Suprapubic skin (tissue), 4 donors: ENCODE data around the gene PCBP3. TPM values are rescaled to one million over a fixed set of nuclear protein-coding genes. Genes with fewer than 3 reads are reported as not detected.
"Not testable (repeated sequence)": the region's sequence is repeated elsewhere in the genome, so short reads cannot be mapped to it uniquely, and the experiment has no call there.

ENCODE experiments used
- DNase-seq, 2 donors: peaks; one replicate each; pipeline ENCODE4 v3.0.0-alpha.2; 2019; ENCODE audit warnings: low spot score in 2 of 2
- H3K27ac ChIP-seq: fragments of 200-600 bp; sonication (generic); one replicate; pipeline ENCODE4 v1.5.1; 2019
- H3K27me3 ChIP-seq: fragments of 200-600 bp; sonication (generic); one replicate; pipeline ENCODE4 v1.5.1; 2019
- H3K36me3 ChIP-seq: fragments of 200-600 bp; sonication (generic); one replicate; pipeline ENCODE4 v1.5.1; 2019
- H3K4me1 ChIP-seq: fragments of 200-600 bp; sonication (generic); one replicate; pipeline ENCODE4 v1.5.1; 2019
- H3K4me3 ChIP-seq: fragments of 200-600 bp; sonication (generic); one replicate; pipeline ENCODE4 v1.5.1; 2019; ENCODE audit warnings: mild to moderate bottlenecking
- H3K9me3 ChIP-seq: fragments of 200-600 bp; sonication (generic); one replicate; pipeline ENCODE4 v1.5.1; 2019
- EP300 ChIP-seq: sonication (generic); formaldehyde crosslinking; IDR thresholded peaks from one replicate; pipeline ENCODE4 v1.6.1; 2017; ENCODE audit warnings: antibody characterized with exemption
- POLR2A ChIP-seq, 2 donors: fragments of 450-650 bp; IDR thresholded peaks; one replicate each; pipeline ENCODE4 v1.6.1; 2017; ENCODE audit warnings: antibody characterized with exemption in 2 of 2, mild to moderate bottlenecking in 2 of 2, moderate library complexity in 2 of 2
- POLR2AphosphoS5 ChIP-seq, 3 donors: sonication (generic); formaldehyde crosslinking; IDR thresholded peaks; one replicate each; pipeline ENCODE4 v1.6.1; 2017; ENCODE audit warnings: antibody characterized with exemption in 3 of 3
- WGBS: methylation state at CpG from one replicate; pipeline ENCODE4 v1.1.5; 2018; 5-methylcytosine and 5-hydroxymethylcytosine counted together
- total RNA-seq, 4 donors: library from RNA; depleted of rRNA; stranded (reverse); fragments of >200 nt; gene quantifications; one replicate each; pipeline ENCODE4 v1.1.0, GENCODE V29; 2016
- TF ChIP-seq, protein P1 (sequence below), 2 donors: fragments of 200-600 bp in 1 of 2; fragments of 450-650 bp in 1 of 2; sonication (generic) in 1 of 2; IDR thresholded peaks; one replicate each; pipeline ENCODE4 v1.5.1; 2016 to 2019; ENCODE audit warnings: antibody characterized with exemption in 2 of 2, mild to moderate bottlenecking in 1 of 2, moderate library complexity in 1 of 2

Gene PCBP3
- total RNA-seq, 4 donors from 2014 or later: 0.97 to 7.3 (median 2.7) TPM

- Histone ChIP-seq H3K9me3 (no peaks in the 10 kb centered on the region), H3K4me3 (no peak overlapping the region), H3K36me3 (no peaks in the 10 kb centered on the region), H3K4me1 (no peaks in the 10 kb centered on the region), H3K27ac (no peak overlapping the region), H3K27me3 (no peaks in the 10 kb centered on the region)
- no peak for DNase-seq
- TF ChIP-seq, protein P1, sequence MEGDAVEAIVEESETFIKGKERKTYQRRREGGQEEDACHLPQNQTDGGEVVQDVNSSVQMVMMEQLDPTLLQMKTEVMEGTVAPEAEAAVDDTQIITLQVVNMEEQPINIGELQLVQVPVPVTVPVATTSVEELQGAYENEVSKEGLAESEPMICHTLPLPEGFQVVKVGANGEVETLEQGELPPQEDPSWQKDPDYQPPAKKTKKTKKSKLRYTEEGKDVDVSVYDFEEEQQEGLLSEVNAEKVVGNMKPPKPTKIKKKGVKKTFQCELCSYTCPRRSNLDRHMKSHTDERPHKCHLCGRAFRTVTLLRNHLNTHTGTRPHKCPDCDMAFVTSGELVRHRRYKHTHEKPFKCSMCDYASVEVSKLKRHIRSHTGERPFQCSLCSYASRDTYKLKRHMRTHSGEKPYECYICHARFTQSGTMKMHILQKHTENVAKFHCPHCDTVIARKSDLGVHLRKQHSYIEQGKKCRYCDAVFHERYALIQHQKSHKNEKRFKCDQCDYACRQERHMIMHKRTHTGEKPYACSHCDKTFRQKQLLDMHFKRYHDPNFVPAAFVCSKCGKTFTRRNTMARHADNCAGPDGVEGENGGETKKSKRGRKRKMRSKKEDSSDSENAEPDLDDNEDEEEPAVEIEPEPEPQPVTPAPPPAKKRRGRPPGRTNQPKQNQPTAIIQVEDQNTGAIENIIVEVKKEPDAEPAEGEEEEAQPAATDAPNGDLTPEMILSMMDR (IDR thresholded peaks at IDR 0.05): no peak
- TF ChIP-seq POLR2AphosphoS5 (IDR thresholded peaks at IDR 0.05) (no peak), POLR2A (IDR thresholded peaks at IDR 0.05) (no peak), EP300 (no peak)
- 82% methylated on average over 6 of the region's 6 CpGs for WGBS
These were observed 70.1 kb downstream of the PCBP3 start for GRCh38 chr21:45713613-45714012.

- H3K4me3 ChIP-seq: no peak overlapping the region
- TF ChIP-seq, protein P1 (IDR thresholded peaks at IDR 0.05): no peak
- no peak for TF ChIP-seq POLR2AphosphoS5 (IDR thresholded peaks at IDR 0.05)
- no peak for TF ChIP-seq EP300
- no peak for TF ChIP-seq POLR2A (IDR thresholded peaks at IDR 0.05)
- peaks cover 5% of the 10 kb centered on the region for H3K27me3 ChIP-seq
These were observed 71.9 kb downstream of the PCBP3 start for GRCh38 chr21:45715441-45715840.

GRCh38 chr21:45718413-45718812 is 74.9 kb downstream of the PCBP3 start:
- no peak for DNase-seq
- Histone ChIP-seq H3K9me3 (no peaks in the 10 kb centered on the region), H3K27me3 (peaks cover 10% of the 10 kb centered on the region), H3K27ac (no peak overlapping the region), H3K36me3 (no peaks in the 10 kb centered on the region), H3K4me3 (no peak overlapping the region), H3K4me1 (no peaks in the 10 kb centered on the region)
- WGBS: 88% methylated on average over 5 of the region's 5 CpGs
- TF ChIP-seq POLR2AphosphoS5 (IDR thresholded peaks at IDR 0.05): no peak
- TF ChIP-seq EP300: no peak
- TF ChIP-seq, protein P1 (IDR thresholded peaks at IDR 0.05): no peak
- no peak for TF ChIP-seq POLR2A (IDR thresholded peaks at IDR 0.05)

More at GRCh38 chr21:45715441-45715840, 71.9 kb downstream of the PCBP3 start:
- DNase-seq: no peak
- WGBS: 60% methylated on average over 1 of the region's 1 CpG
- Histone ChIP-seq H3K27ac (no peak overlapping the region), H3K9me3 (no peaks in the 10 kb centered on the region), H3K36me3 (no peaks in the 10 kb centered on the region), H3K4me1 (no peaks in the 10 kb centered on the region)

- H3K27me3 ChIP-seq: peaks cover 10% of the 10 kb centered on the region
- DNase-seq: no peak
- H3K36me3 ChIP-seq: no peaks in the 10 kb centered on the region
- TF ChIP-seq EP300 (no peak), POLR2AphosphoS5 (IDR thresholded peaks at IDR 0.05) (no peak), POLR2A (IDR thresholded peaks at IDR 0.05) (no peak)
- TF ChIP-seq, protein P1 (IDR thresholded peaks at IDR 0.05): no peak
- H3K4me1 ChIP-seq: no peaks in the 10 kb centered on the region
- no peak overlapping the region for H3K27ac ChIP-seq
- WGBS: 71% methylated on average over 6 of the region's 6 CpGs
- no peaks in the 10 kb centered on the region for H3K9me3 ChIP-seq
- no peak overlapping the region for H3K4me3 ChIP-seq
These were observed 75.8 kb downstream of the PCBP3 start for GRCh38 chr21:45719177-45719802.

DNA sequence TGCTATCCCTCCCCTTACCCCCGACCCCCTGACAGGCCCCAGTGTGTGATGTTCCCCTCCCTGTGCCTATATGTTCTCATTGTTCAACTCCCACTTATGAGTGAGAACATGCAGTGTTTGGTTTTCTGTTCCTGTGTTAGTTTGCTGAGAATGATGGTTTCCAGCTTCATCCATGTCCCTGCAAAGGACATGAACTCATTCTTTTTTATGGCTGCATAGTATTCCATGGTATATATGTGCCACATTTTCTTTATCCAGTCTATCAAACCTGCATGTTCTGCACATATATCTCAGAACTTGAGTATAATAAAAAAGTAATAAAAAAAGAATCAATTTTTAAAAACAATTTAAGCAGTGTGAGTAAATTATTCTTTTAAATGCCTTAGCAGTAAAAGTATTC is 76.7 kb downstream of the PCBP3 start:
- WGBS: 75% methylated on average over 1 of the region's 1 CpG
- not testable (repeated sequence) for H3K9me3 ChIP-seq, DNase-seq, H3K27ac ChIP-seq, H3K4me3 ChIP-seq, H3K27me3 ChIP-seq, H3K4me1 ChIP-seq, H3K36me3 ChIP-seq

- Histone ChIP-seq H3K9me3 (no peaks in the 10 kb centered on the region), H3K27ac (no peak overlapping the region), H3K4me1 (no peaks in the 10 kb centered on the region), H3K27me3 (peaks cover 10% of the 10 kb centered on the region), H3K4me3 (no peak overlapping the region), H3K36me3 (no peaks in the 10 kb centered on the region)
- TF ChIP-seq POLR2AphosphoS5 (IDR thresholded peaks at IDR 0.05) (no peak), POLR2A (IDR thresholded peaks at IDR 0.05) (no peak)
- TF ChIP-seq, protein P1 (IDR thresholded peaks at IDR 0.05): no peak
- no peak for DNase-seq
- 68% methylated on average over 6 of the region's 6 CpGs for WGBS
These were observed 78.1 kb downstream of the PCBP3 start for GRCh38 chr21:45721671-45722070.
